G401.6 (cell line): ENCODE results near the gene SORL1.

Experiments used
- FAIRE-seq: peaks from 2 replicates; lab custom pipeline; 2012; peaks lifted over from hg19 to GRCh38; lab: Jason Lieb, UNC

SORL1 gene

DNA sequence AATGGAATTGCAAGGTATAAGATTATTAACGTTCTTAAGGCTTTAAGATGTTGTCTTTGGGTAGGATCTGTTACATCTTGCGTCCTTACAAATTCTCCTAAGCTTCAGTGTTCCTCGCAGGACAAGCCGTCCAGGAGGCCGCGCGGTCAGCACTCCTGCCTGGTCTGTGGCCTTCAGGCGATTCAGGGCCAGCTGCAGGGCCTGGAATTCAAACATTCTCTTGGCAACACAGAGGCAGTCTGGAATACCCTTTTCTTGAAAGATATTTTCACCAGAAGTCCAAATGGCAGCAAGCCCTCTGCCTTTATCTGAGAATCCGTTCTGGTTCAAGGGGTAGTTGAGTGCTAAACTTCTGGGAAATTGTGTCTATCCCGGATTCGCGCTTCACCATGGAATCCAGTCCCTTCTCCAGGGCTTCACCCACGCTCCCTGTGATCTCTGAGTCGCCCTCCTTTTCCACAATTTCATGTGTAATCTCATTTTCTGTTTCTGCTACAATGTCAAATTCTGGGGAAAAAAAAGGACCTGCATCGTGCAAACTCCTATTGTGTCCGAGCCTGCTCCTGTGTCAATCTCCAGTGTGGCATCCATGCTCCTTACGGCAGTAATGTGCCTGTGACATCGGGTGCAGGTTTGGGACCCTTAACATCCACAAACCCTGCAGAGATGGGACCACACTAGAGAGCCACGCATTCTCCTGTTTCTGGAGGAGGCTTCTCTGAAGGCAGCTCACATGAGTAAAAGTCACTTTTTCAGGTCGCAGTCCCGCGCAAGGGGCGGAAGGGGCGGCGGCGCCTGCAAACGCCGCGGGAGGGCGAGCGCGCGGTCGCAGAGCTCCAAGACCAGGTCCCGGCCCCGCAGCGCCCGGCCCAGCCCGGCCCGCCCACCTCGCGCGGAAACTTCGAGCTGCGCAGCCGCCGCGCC is 25.4 kb upstream of the SORL1 start:
- no peak for FAIRE-seq

DNA sequence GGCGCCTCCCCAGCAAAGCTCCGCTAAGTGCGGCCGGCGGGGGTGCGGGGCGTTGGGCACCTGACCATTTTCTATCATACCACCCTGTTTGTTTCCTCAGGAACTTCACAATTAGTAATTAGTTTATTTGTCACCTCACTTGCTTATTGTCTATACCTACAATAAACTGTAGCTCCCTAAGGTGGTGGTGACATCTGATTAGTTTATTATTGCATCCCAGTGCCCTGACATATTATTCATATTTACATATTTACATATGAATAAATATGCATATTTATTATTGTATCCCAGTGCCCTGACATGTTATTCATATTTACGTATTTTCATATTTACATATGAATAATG is 24.7 kb upstream of the SORL1 start:
- FAIRE-seq = no peak

DNA sequence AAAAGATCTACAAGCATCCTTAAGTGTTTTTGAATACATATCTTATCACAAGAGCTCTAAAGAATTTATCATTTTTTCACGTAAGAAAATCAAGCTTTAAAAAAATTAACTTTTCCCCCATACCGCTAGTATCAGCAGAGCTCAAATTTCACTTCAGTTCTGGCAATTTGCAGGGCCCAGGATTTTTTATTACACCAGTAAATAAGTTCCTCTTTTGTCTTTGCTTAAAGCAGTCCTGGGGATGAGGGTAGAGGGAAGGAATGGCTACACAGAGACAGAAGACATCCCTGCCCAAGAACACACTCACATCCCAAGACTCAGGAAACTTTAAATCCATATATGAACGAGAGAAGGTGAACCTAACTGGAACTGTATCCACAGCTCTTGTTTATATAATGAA is 22.6 kb upstream of the SORL1 start:
- no peak for FAIRE-seq

DNA sequence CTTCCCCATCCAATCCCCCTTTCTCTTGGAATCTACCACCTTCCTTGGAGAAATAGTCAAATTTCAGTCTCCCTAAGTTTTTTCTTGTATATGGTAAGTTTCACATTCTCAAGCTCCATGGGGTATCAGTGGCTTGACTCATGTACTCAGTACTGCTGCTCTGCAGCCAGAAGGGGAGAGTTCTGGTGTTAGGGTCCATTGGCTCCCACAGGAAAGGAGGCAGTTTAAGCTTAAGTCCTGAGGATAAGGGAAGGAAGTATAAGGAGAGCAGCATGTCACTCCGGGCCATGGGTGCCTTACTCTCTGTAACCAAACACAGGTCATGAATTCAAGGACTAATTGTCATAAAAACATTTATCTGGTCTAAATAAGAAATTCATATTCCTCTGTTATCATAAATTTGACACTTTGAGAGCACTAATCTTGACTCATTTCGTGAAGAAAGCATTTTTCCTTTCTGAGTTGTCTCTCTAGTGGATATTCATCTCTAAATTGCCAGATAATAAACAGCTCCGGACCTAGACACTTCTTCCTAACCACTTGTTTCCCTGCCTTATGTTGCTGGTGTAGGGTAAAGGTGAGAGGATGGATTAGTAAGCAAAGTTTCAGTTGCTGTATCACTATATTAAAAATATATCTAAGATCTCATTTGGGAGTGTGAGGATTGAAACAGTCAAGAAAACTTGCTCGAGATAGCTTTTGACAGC is 20.1 kb upstream of the SORL1 start:
- no peak for FAIRE-seq

DNA sequence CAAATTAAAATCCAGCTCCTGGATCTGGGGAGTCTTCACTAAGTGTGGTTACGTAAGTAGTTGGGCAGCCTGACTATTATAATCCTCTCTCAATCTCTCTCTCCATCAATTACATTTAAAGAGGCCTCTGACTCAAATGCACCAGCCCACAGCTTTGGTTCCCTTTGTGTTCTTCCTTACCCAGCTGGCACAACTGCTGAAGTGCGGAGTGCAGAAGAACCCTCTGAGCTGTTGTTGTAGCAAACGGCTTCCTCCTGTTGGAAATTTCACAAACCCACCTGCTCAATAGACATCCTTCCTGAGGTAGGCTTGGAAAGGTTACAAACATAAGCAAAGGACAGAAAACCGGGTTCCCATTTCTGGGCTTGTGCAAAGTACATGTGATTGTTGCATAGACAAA is 17.0 kb upstream of the SORL1 start:
- no peak for FAIRE-seq

DNA sequence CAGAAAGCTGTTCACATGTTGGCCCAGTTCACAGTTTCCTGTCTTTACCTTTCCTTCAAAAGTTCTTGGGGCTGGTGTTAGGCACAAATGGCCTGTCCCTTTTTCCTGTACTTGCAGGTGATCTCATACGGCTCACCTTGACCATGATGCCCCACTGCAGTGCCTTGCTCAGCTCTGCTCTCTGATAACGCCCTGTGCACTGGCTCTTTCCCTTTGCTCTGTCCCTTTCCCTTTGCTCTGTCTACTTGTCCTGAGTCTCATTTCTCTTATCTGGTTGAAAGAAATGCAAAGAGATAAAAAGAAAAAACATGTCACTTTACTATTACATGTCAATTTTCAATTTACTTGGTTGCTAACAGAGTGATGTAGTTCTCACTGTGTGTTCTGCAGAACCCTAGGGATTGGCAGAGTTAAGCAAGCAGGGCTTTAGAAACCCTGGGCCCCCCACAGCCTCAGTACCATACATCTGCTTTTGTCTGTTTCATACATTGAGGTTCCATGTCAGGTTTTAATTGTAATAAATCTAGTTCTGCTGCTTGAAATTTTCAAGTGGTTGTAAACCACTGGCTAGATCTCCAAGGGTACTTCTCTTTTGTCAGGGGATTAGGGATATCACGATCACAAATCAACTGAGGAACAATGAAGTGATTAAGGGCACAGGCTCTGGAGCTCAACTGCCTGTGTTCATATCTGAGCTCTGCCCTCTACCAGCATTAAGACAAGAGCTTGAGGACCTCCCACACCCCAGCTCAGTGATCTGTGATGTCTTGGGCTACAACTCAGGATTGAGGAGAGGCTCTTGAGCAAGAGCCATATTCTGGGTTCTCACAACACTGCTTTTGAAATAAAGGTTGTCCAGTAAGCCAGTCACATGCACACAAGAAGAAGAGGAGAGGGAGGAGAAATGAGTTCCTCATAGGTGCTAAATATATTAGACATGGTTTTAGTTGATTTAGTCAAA is 16.3 kb upstream of the SORL1 start:
- FAIRE-seq = no peak

DNA sequence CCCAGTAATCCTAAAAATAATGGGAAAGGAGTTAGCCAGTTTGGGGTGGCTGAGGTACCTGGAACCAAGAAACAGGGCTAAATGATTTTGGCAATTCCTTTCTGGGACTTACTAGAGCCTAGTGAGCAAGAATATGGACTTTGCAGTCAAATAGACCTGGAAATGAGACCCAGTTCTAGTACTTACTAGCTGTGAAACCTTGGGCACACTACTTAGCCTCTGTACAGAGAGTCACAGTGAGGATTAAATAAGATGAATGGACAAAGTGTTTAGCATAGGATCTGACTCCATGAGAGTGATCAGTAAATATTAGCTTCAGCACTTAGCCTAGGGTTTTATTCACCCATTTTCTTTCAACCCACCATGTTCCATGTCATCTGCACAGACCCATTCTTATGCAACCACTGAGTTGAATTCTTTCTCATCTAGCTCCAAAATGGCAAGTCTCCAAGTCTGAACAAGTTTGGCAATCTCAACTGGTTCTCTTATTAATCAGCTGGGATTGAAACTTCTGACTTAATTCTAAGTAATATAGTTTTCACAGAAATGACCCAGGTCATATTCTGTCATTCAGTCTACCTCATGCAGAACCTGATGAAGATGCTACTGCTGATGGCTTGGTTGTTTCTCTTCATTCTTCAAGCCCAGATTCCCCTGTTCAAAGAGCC is 15.0 kb upstream of the SORL1 start:
- no peak for FAIRE-seq

DNA sequence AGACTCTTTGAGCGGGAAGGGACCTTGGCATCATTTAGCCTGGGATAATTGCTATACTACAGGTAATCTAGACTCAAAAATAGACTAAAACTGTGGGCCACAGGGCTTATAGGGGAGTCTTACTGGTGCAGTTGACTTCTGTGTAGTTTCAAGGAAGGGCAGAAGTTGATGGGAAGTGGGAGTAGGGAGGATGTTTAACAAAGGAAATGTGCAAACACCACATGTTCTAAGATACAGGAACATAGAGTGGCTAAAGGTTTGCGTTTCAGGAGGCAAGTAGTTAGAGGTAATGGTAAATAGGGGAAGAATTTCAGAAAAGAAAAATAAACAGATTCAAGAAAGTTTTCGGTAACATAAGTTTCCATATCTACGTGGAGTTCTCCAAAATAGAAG is 14.4 kb upstream of the SORL1 start:
- no peak for FAIRE-seq

DNA sequence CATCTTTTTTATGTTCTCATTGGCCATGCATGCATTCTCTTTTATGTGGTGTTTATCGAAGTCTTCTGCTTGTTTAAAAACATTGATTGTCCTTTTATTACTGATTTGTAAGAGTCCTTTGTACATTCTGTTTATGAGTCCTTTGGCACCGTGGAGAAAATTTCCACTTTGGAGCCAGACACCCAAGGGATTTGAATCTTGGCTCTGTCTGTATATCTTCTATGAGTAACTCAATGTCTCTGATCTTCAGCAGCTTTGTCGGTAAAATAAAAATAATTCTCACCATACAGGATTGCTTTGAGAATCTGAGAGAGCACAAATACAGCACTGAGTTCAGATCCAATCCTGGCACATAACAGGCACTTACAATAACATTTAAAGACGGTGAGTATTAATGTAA is 12.8 kb upstream of the SORL1 start:
- FAIRE-seq = no peak

DNA sequence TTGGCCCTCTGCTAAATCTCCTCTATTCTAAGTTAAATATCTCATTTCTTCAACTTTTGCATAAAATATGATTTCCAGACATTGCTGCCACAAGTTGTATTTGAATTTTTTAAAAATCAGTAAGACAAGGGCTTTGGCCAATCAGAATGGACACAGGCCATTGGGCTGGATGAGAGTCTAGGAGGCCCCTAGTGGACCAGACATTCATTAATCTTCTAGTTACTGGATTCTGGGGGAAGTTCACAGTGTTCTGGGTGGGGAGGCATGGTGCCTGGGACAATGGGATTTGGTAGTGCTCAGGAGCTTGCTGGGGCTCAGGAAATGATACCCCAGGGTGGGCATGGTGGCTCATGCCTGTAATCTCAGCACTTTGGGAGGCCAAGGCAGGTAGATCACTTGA is 12.4 kb upstream of the SORL1 start:
- no peak for FAIRE-seq

DNA sequence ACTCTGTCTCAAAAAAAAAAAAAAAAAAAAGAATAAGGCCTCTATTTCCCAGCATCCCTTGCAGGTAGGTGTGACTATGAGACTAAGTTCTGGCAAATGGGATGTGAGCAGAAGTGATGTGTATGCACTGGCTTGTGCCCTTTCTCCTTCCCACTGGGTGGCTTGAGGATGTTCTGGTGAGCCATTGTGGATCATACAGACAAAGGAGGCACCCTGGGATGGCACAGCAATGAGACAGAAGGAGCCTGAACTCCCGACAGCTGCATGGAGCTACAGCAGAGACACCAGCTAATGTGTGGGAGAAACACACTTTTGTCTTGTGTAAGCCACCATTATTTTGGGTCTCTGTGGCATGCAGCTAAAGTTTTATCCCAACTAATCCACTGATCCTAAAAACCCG is 10.6 kb upstream of the SORL1 start:
- FAIRE-seq = no peak

DNA sequence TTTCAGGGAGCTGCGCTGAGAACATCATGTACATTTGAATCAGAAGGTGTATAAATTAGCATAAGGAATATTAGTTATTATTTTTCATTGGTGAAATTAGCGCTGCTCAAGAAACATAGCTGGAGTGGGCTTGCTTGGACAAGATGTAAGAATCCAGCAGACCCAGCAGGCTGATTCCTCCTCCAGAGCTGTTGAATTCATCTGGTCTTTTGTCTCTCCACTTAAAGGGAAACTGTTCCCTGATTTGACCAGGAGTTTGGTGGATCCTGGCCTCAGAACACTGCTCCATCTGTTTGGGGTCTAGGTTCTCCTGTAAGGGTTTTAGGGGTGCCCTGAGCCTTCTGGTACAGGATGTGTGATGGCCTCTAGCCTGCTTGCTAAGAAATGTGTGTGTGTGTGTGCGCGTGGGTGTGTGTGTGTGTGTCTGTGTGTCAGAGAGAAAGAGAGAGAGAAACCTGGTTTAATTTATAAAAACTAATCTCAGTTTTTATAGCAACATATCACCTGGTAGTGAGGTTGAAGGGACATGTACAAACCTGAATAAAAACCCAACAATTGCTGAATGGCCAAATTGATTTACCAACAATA is 8.3 kb upstream of the SORL1 start:
- no peak for FAIRE-seq

DNA sequence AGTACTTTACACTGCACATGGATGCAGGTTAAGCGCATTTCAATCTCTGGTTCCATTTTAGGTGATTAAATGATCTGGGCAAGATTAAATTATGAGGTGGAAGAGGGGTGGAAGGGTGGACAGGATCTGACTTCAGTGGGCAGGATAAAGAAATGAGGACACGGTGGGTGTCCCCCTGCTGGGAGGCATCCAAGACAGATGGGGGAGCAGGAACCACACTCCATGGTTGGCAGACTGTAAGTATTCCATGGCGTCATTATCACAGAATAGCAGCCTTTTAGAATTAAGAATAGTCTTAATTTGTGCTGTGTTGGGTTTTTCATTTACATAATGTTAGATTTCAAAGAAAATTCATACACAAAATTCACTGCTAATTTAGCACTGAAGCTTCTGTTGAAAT is 7.6 kb upstream of the SORL1 start:
- no peak for FAIRE-seq

DNA sequence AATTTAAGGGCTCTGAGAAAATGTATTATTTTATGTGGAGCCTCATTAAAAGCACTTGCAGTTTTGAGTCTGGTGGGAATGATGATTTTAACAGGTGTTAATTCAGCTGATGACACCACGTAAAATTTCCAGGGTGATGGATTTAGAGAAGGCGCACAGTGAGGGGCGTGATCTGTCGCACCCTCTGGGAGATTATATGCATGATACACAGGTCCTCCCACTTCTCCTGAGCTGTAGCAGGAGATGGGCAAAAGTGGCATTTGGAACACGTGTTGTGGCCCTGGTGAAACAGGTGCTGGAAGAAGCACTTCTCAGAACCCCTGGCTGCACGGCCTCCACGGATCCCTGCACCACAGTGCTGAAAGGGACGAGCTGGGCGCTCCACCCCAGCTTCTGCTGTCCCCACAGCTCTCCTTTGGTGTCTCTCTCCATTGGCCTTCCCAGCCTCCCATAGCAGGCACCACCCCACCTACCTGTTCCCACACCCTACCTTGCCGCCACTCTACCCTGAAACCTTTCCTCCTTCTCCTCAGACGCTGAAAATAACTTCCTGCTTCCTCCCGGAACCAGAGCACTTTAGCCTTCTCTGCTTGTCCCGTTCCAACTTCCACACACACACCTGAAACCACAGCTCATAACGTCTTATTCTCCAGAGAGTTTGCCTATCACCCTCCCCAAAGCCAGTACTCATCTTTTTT is 6.9 kb upstream of the SORL1 start:
- FAIRE-seq = no peak

DNA sequence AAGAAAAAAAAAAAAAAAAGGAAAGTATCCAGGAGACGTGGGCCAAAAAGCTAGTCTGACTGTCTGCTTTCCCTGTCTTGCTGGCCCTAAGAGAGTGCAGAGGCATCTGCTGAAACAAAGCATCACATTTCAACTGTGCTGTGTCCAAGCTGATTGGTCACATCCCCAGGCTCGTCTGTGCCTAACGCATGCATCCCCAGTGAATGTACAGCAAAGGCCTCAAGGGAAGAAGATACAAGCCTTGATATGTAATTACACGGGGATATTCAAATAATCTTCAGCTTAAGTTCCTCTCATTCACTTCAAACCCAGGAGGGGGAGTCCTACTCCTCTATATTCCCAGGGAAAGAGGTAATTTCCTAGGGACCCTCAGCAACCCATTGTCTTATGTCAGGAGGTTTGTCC is 5.4 kb upstream of the SORL1 start:
- no peak for FAIRE-seq

DNA sequence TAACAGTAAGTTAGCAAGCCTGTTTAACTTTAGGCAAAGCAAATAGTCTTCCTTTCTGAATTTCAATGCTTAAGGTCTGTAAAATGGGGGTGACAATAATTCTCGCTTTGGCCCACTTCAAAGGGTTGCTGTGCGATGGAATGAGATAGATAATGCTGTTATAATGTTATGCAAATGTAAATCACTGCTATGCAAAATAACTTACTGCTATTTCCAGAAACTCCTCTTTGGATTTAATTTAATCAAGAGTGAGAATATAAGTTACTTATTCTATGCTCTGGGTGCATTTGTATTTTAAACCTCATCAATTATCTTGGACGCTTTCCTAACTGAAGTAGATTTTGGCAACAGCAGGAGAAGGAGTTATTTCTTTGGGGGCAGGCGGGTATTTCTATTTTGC is 4.1 kb upstream of the SORL1 start:
- no peak for FAIRE-seq

DNA sequence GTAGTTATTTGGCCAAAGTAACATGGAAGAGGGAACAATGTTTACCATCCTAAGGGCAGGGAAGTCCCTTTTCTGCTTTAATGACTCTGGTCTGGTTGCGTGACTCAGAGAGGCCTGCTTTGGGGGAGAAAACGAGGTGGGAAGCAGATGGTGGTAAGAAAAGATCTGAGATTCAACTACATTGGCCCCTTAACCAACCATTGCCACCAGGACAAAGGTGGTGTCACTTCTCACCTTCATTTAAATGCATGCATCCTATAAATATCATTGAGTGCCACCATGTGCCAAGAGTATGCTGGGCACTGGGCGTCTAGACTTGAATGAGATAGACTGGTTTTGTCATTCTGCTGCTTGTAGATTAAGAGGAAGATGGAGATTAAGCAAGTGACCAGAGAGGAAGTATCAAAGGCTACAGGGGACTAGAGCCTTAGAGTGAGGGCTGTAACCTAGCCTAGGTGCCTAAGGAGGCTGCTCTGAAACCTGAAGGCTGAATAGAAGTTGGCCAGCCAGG is 3.6 kb upstream of the SORL1 start:
- FAIRE-seq = no peak

DNA sequence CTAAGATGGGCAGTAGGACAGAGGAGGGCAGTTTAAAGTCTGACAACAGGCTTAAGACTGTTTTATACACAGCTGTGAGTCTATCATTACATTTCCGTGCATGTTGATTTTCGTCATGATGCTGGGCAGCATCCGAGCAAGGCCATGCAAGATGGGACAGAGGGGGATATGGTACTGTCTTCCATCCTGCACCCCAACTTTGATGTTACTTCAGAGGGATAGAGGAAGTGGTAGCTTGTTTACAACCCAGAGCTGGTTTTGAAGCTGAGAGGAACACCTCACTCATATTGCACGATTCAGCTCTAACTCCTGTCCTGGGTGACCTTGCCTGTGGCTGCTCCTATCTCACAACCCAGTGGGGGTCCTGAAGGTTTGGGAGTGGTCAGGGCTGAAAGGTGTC is 3.0 kb upstream of the SORL1 start:
- FAIRE-seq = no peak

DNA sequence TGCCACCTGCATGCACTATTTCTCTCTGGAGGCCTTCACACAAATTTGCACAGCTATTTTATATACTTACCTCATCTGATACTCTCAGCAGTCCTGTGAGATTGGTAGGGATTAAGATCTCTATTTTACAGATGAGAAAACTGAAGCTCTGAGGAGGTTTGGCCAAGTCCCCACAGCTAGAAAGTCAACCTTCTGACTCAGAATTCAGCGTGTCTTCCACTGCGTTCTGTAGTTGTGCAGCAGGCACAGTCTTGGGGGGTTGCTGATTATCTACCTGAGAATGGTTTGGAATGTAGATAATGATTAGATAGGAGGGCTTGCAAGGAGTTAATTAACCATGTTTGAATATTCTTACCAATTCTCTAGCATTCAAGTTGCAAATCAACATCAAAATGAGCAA is 2.5 kb upstream of the SORL1 start:
- no peak for FAIRE-seq

DNA sequence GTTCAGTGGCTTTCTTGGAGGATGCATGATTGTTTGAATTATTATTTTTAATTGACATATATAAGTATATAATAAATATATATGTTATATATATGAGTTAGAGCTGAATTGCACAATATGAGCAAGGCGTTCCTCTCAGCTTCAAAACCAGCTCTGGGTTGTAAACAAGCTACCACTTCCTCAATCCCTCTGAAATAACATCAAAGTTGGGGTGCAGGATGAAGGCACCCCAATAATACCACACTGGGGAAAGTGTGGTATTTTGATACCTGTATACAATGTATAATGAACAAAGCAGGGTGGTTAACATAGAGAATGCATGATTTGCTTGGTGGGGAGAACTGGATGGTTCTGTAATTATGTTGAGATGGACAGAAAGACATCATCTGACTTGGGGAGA is 1.7 kb upstream of the SORL1 start:
- no peak for FAIRE-seq
